HepG2 (cell line): ENCODE results near the gene EMC1. TPM values are rescaled to one million over a fixed set of nuclear protein-coding genes. Genes with fewer than 3 reads are reported as not detected.

Experiments used
- CC2D1A ChIP-seq: sonication (generic); formaldehyde crosslinking; IDR thresholded peaks from 2 replicates; pipeline ENCODE4 v1.8.1; 2023; ENCODE audit warnings: mild to moderate bottlenecking, missing genetic modification reagents
- CCAR2 ChIP-seq: fragments of 200-400 bp; formaldehyde crosslinking; optimal IDR thresholded peaks from 2 replicates; pipeline ENCODE3; 2018; ENCODE audit warnings: low read depth, mild to moderate bottlenecking, low read length, moderate library complexity
- CEBPB ChIP-seq: IDR thresholded peaks from 2 replicates; pipeline ENCODE4 v1.6.1; 2011; ENCODE audit warnings: low read depth, low read length, improper control_type of control experiment, borderline replicate concordance
- CEBPG ChIP-seq: IDR thresholded peaks from 2 replicates; pipeline ENCODE4 v1.6.1; 2016
- CTCF ChIP-seq: sonication (generic); formaldehyde crosslinking; IDR thresholded peaks from 2 replicates; pipeline ENCODE4 v1.5.0; 2020; ENCODE audit warnings: mild to moderate bottlenecking, missing genetic modification reagents, moderate library complexity
- FOXK2 ChIP-seq: fragments of 450-650 bp; IDR thresholded peaks from 2 replicates; pipeline ENCODE4 v1.6.1; 2016
- GLMP ChIP-seq: sonication (generic); formaldehyde crosslinking; IDR thresholded peaks from 2 replicates; pipeline ENCODE4 v1.9.0; 2021; ENCODE audit warnings: missing genetic modification reagents, mild to moderate bottlenecking, borderline replicate concordance
- GTF3A ChIP-seq: sonication (generic); formaldehyde crosslinking; conservative IDR thresholded peaks from 2 replicates; pipeline ENCODE4 v1.4.0; 2020; ENCODE audit warnings: mild to moderate bottlenecking, missing genetic modification reagents
- HNRNPK ChIP-seq: fragments of 200-400 bp; formaldehyde crosslinking; IDR thresholded peaks from 2 replicates; pipeline ENCODE4 v1.6.1; 2018; ENCODE audit warnings: low read length, low read depth, moderate library complexity, mild to moderate bottlenecking; ENCODE audit not compliant: poor library complexity, severe bottlenecking
- KDM3A ChIP-seq: IDR thresholded peaks from 2 replicates; pipeline ENCODE4 v1.6.1; 2018; ENCODE audit warnings: low read depth, missing compliant biosample characterization
- KLF6 ChIP-seq: IDR thresholded peaks from 2 replicates; pipeline ENCODE4 v1.8.0; 2016; ENCODE audit warnings: missing biosample characterization, missing genetic modification reagents
- RAD21 ChIP-seq: fragments of 450-650 bp; formaldehyde crosslinking; IDR thresholded peaks from 2 replicates; pipeline ENCODE4 v1.5.0; 2020; ENCODE audit warnings: mild to moderate bottlenecking
- XRCC5 ChIP-seq: fragments of 200-400 bp; formaldehyde crosslinking; optimal IDR thresholded peaks from 2 replicates; pipeline ENCODE3; 2017; ENCODE audit warnings: mild to moderate bottlenecking, low read length
- YEATS2 ChIP-seq: sonication (generic); formaldehyde crosslinking; IDR thresholded peaks from 2 replicates; pipeline ENCODE4 v1.4.0; 2020; ENCODE audit warnings: missing genetic modification reagents, borderline replicate concordance
- ZC3H13 ChIP-seq: sonication (generic); formaldehyde crosslinking; IDR thresholded peaks from 2 replicates; pipeline ENCODE4 v1.8.1; 2023; ENCODE audit warnings: mild to moderate bottlenecking, missing genetic modification reagents, moderate library complexity
- ZC3H4 ChIP-seq: sonication (generic); formaldehyde crosslinking; IDR thresholded peaks from 2 replicates; pipeline ENCODE4 v1.4.0; 2020; ENCODE audit warnings: missing genetic modification reagents, borderline replicate concordance
- ZFX ChIP-seq: sonication (generic); formaldehyde crosslinking; IDR thresholded peaks from 2 replicates; pipeline ENCODE4 v1.4.0; 2020; ENCODE audit warnings: mild to moderate bottlenecking, low read depth, missing genetic modification reagents, moderate library complexity
- ZNF329 ChIP-seq: sonication (generic); formaldehyde crosslinking; IDR thresholded peaks from 2 replicates; pipeline ENCODE4 v1.9.0; 2021; ENCODE audit warnings: low read depth, mild to moderate bottlenecking, missing genetic modification reagents
- ZNF577 ChIP-seq: sonication (generic); formaldehyde crosslinking; IDR thresholded peaks from 2 replicates; pipeline ENCODE4 v1.4.0; 2020; ENCODE audit warnings: mild to moderate bottlenecking, low read depth, missing genetic modification reagents, borderline replicate concordance
- ZNF713 ChIP-seq: sonication (generic); formaldehyde crosslinking; IDR thresholded peaks from 2 replicates; pipeline ENCODE4 v1.4.0; 2020; ENCODE audit warnings: mild to moderate bottlenecking, missing genetic modification reagents
- ZZZ3 ChIP-seq: sonication (generic); formaldehyde crosslinking; IDR thresholded peaks from 2 replicates; pipeline ENCODE4 v1.4.0; 2020; ENCODE audit warnings: missing genetic modification reagents, mild to moderate bottlenecking, borderline replicate concordance
- polyA plus RNA-seq, 8 experiments: library from polyadenylated mRNA; depleted of rRNA in 3 of 8; stranded (reverse) in 7 of 8; unstranded in 1 of 8; fragments of >200 nt; fragmentation: Illumina TruSeq in 4 of 8; extraction: Trizol in 4 of 8; gene quantifications; 2 replicates each; pipeline versions ENCODE4 v1.2.1 to v1.2.3, GENCODE V29; 2011 to 2016; ENCODE audit warnings: low read depth in 4 of 8, missing spikeins in 1 of 8, mixed read lengths in 1 of 8; ENCODE audit not compliant: insufficient read depth in 1 of 8
- total RNA-seq, 5 experiments: library from RNA; depleted of rRNA; stranded (reverse); fragments of >200 nt; fragmentation: Illumina TruSeq; extraction: Trizol; gene quantifications; 2 replicates each; pipeline ENCODE4 v1.2.3, GENCODE V29; 2016; ENCODE audit warnings: low read depth in 1 of 5
- TF ChIP-seq, protein P1 (sequence below): sonication (generic); formaldehyde crosslinking; IDR thresholded peaks from 2 replicates; pipeline ENCODE4 v1.4.0; 2020; ENCODE audit warnings: missing genetic modification reagents, mild to moderate bottlenecking, borderline replicate concordance
- TF ChIP-seq, protein P2 (sequence below): sonication (generic); formaldehyde crosslinking; IDR thresholded peaks from 2 replicates; pipeline ENCODE4 v1.4.0; 2020; ENCODE audit warnings: missing genetic modification reagents

EMC1 gene
- total and polyA plus RNA-seq, 2 of the 13 experiments (the other 11 are each of a cell fraction or from before 2014, with no cell fraction given) = 38.0 to 61.3 TPM

GRCh38 chr1:19240673-19241538 lies 10.4 kb downstream of the EMC1 start (continued):
- no peak for TF ChIP-seq GLMP (CRISPR knock-in tag)
- TF ChIP-seq CEBPB = peak; percentile 84
- TF ChIP-seq CTCF = peak; percentile 86
- TF ChIP-seq FOXK2 = peak; percentile 63; the same call in 1 of the 2 replicates
- TF ChIP-seq KDM3A (CRISPR knock-in tag) = 0 out of 2 replicates have a peak, but pooled peaks have one; percentile 46
- TF ChIP-seq YEATS2 (CRISPR knock-in tag) = 0 out of 2 replicates have a peak, but pooled peaks have one; percentile 19
- TF ChIP-seq, protein P1, sequence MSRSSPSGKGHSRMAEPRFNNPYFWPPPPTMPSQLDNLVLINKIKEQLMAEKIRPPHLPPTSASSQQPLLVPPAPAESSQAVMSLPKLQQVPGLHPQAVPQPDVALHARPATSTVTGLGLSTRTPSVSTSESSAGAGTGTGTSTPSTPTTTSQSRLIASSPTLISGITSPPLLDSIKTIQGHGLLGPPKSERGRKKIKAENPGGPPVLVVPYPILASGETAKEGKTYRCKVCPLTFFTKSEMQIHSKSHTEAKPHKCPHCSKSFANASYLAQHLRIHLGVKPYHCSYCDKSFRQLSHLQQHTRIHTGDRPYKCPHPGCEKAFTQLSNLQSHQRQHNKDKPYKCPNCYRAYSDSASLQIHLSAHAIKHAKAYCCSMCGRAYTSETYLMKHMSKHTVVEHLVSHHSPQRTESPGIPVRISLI = peak; percentile 36; the same call in 1 of the 2 replicates
- no peak for TF ChIP-seq CC2D1A (CRISPR knock-in tag)
- TF ChIP-seq, protein P2, sequence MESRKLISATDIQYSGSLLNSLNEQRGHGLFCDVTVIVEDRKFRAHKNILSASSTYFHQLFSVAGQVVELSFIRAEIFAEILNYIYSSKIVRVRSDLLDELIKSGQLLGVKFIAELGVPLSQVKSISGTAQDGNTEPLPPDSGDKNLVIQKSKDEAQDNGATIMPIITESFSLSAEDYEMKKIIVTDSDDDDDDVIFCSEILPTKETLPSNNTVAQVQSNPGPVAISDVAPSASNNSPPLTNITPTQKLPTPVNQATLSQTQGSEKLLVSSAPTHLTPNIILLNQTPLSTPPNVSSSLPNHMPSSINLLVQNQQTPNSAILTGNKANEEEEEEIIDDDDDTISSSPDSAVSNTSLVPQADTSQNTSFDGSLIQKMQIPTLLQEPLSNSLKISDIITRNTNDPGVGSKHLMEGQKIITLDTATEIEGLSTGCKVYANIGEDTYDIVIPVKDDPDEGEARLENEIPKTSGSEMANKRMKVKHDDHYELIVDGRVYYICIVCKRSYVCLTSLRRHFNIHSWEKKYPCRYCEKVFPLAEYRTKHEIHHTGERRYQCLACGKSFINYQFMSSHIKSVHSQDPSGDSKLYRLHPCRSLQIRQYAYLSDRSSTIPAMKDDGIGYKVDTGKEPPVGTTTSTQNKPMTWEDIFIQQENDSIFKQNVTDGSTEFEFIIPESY (CRISPR knock-in tag) = 0 out of 2 replicates have a peak, but pooled peaks have one; percentile 29
- no peak for TF ChIP-seq ZC3H13 (CRISPR knock-in tag)
- TF ChIP-seq CEBPG (CRISPR knock-in tag) = peak; percentile 77
- TF ChIP-seq ZZZ3 = no peak
- peak; percentile 78 for TF ChIP-seq RAD21
- TF ChIP-seq GTF3A (CRISPR knock-in tag) = no peak
- no peak for TF ChIP-seq HNRNPK
- peak; percentile 55; the same call in 1 of the 2 replicates for TF ChIP-seq ZFX (CRISPR knock-in tag)
- no peak for TF ChIP-seq ZNF577 (CRISPR knock-in tag)
- no peak for TF ChIP-seq ZNF329 (CRISPR knock-in tag)
- peak; percentile 32 for TF ChIP-seq XRCC5
- TF ChIP-seq ZC3H4 = no peak
- TF ChIP-seq CCAR2 = no peak
- no peak for TF ChIP-seq ZNF713 (CRISPR knock-in tag)
- TF ChIP-seq KLF6 = no peak
